GM19328 (cell line): ENCODE measurements around the gene KRTAP10-5.
"Not testable (repeated sequence)": the region's sequence is repeated elsewhere in the genome, so short reads cannot be mapped to it uniquely, and the experiment has no call there.

Source experiments
- ATAC-seq: cut with Tn5 transposase; IDR thresholded peaks from one replicate; pipeline ENCODE4 v1.9.1; 2021; ENCODE audit warnings: mild to moderate bottlenecking, moderate library complexity; ENCODE audit not compliant: unreplicated experiment

The KRTAP10-5 gene

GRCh38 chr21:44591801-44592130 lies 11.4 kb upstream of the KRTAP10-5 start:
- ATAC-seq: not testable (repeated sequence)

DNA sequence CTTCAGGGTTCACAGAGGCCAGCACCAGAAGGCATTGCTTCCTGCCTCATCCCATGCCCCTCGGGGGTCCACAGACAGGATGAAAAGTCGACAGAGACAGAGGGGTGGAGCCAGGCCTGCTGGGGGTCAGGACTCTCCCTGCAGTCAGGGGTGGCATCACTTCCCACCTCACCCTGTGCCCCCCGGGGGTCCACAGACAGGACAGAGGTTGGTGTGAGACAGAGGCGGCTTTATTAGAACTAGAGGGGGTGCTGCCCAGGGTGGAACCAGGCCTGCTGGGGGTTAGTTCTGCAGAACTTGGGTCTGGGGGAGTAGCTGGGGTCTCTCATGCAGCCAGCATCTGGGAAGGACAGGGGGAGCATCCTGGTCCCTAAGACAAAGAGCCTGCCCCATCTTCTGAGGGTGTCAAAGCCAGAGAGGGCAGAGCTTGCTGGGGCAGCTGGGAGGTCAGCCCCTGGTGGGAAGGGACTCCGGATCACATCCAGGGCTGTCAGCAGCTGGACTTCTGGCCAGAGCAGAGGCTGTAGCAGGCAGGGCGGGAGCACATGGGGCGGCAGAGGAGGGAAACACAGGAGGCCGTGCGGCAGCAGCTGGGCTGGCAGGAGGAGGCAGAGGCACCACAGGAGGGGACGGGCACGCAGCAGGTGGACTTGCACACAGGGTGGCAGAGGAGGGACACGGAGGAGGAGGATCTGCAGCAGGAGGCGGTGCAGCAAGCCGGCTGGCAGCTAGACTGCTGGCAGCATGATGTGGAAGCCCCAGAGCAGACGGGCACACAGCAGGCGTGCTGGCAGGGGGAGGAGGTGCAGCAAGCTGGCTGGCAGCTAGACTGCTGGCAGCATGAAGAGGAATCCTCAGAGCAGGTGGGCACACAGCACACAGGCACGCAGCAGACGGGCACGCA lies 10.7 kb upstream of the KRTAP10-5 start:
- ATAC-seq: not testable (repeated sequence)

GRCh38 chr21:44590311-44590721 lies 9.9 kb upstream of the KRTAP10-5 start:
- ATAC-seq: no peak

- no peak for ATAC-seq
Observed at GRCh38 chr21:44589586-44590305, 9.3 kb upstream of the KRTAP10-5 start.

DNA sequence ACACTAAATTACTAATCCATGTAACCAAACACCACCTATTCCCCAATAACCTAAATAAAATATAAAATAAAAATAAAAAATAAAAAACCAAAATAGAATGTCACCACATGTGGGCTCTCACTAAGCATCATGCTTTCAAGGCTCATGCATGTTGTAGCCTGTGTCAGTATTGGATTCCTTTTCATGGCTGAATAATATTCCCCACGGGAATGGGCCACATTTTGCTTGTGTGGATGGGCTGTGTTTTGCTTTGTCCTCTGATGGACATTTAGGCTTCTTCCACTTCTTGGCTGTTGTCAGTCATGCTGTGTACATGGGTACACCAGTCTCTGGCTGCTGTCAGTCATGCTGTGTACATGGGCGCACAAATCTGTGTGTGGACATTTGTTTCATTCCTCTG lies 8.7 kb upstream of the KRTAP10-5 start:
- no peak for ATAC-seq

DNA sequence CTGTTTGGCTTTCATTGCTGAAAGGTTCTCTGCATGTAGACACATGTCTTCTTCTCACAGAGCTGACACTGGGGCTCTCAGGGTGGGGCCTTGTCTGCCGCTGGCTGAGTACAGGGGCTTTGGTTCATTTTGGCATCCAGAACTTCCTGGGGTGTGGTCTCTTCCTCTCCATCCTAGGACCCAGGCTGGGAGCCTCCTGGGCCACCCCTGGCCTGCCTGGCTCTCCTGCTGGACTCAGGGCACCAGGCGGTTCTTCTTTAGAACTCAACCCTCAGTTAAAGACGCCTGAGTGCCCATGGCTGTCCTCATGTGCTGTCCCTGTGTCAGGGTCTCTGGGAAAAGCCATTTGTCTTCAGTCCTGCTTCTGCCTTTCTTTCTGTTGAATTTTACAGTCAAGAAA lies 5.5 kb upstream of the KRTAP10-5 start:
- ATAC-seq: no peak

DNA sequence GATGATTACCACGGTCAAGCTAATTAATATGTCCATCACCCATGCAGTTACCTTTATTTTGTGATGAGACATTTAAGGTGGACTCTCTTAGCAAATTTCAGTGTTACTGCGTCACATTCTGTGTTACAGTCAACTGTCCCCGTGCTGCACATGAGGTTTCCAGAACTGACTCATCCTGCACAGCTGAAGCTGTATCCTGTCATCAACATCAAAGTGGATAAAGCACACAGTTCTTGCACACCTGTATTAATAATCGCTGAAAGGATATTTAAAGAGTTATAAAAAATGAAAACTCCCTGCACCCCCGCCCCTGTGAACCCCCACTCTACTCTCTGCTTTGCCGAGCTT lies 3.4 kb upstream of the KRTAP10-5 start:
- no peak for ATAC-seq

DNA sequence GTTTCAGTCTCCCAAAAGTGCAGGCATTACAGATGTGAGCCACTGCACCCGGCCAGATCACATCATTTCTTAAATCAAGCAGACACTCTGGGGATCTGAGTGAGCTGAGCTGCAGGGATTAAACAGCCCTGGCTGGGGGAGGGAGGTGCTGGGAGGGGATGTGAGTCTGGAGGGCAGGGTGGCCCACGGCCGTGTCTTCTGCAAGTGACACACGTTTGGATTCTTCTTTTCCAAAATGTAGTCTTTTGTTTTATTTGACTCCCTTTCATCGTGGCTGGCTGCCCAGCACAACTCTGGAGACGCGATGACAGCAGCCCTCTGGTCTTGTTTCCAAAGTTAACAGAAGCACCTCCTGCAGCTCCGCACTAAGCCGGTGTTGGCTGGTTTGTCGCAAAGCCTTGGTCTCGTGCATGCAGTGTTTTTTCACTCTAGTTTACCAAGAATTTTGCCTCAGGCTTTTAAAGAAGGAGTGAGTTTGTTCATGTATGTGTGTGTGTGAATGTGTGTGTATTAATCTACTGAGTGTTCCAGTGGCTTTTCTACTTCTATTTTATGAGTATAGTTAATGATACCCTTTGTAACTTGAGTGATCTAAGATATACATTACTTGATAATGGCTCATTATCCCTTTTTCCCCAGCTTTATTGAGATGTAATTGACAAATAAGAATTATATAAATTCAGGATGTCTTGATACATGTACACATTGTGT lies 2.8 kb upstream of the KRTAP10-5 start:
- no peak for ATAC-seq

GRCh38 chr21:44582055-44582454 lies 1.7 kb upstream of the KRTAP10-5 start:
- no peak for ATAC-seq

- no peak for ATAC-seq
Observed at GRCh38 chr21:44581158-44581557, 754 bp upstream of the KRTAP10-5 start.

GRCh38 chr21:44579833-44580144 lies 615 bp downstream of the KRTAP10-5 start:
- ATAC-seq: no peak

DNA sequence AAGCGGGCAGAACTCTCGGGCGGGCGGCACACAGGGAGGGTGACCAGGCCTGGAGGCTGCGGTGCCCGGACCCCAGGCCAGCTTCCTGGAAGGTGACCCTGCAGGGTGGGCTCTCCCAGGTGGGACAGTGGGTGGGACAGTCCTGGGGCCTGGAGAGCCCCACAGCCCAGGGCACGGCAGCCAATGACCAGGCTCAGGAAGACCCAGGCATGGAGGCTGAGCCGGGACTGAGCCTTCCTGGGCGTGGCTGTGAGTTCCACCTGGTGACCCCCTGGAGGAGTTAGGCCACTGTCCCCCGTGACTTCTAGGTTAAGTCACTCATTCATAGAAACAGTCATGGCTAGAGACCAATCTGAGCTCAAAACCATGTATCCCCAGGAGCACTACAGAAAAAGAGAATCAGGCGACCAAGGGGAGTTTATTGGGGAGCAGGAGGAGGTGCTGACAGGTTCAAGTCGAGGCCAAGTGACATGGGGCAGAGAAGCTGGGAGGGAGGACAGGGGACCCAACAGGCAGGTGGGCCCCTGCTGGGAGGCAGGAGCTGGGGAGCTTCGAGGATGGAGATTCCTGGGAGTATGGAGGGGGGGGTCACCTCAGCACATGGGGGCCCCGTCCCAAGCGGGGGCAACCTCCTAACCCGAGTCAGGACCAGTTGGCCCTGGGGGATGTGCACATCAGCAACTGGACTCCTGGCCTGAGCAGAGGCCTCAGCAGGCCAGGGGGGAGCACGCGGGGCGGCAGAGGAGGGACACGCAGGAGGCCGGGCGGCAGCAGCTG lies 1.2 kb downstream of the KRTAP10-5 start:
- ATAC-seq: no peak

GRCh38 chr21:44578371-44579055 lies 1.9 kb downstream of the KRTAP10-5 start:
- ATAC-seq: no peak

- no peak for ATAC-seq
Observed at GRCh38 chr21:44576025-44576420, 4.4 kb downstream of the KRTAP10-5 start.

DNA sequence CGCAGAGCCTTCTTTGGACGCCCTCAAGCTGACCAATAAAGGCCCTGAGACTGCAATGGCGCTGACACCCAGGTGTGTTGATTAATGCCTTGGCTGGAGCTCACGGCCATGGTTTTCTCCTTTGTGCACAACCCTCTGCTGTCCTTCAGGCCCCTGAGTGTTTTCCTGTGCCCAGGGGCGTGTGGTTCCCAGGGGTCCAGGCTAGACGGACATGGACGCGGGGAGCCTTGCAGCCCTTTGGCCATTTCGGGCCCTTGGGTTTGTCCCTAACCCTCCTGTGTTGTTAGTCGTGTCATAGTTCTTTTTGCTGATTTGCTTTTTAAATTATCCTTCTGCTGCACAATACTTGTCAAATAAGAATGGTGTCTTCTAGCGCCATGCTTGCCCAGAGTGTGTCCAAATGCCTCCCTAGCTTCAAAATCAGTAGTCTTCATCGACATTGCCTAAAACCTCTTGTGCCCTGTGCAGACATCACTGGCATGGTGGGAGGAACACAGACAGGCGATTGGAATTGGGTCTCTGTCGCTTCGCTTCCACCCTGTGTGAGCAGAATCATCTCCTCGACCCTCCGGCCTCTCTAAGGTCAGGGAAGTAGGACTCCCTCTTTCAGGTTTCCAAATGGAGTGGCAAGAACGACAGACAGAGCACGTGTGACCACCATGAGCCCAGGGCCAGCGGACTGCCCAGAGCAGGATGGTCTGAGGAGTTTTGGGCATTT lies 4.9 kb downstream of the KRTAP10-5 start:
- ATAC-seq: no peak

- ATAC-seq: no peak
Observed at GRCh38 chr21:44574457-44575306, 5.7 kb downstream of the KRTAP10-5 start.

DNA sequence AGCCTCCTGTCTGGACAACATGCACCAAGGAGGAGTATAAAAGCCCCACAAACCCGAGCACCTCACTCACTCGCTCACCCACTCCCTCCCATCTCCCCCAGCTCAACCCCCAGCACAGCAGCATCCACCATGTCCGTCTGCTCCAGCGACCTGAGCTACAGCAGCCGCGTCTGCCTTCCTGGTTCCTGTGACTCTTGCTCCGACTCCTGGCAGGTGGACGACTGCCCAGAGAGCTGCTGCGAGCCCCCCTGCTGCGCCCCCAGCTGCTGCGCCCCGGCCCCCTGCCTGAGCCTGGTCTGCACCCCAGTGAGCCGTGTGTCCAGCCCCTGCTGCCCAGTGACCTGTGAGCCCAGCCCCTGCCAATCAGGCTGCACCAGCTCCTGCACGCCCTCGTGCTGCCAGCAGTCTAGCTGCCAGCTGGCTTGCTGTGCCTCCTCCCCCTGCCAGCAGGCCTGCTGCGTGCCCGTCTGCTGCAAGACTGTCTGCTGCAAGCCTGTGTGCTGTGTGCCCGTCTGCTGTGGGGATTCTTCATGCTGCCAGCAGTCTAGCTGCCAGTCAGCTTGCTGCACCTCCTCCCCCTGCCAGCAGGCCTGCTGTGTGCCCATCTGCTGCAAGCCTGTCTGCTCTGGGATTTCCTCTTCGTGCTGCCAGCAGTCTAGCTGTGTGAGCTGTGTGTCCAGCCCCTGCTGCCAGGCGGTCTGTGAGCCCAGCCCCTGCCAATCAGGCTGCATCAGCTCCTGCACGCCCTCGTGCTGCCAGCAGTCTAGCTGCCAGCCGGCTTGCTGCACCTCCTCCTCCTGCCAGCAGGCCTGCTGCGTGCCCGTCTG lies 6.6 kb downstream of the KRTAP10-5 start, which contains the start of gene KRTAP10-4:
TSS of gene KRTAP10-4 (plus strand) at position 100 of the 827 bp plus-strand sequence. CDS start at position 130, 30 bp downstream.
- not testable (repeated sequence) for ATAC-seq
